GM15510 (cell line): Measurements from ENCODE around the gene XPO1.

Experiments used
- POLR2A ChIP-seq: IDR thresholded peaks from 3 replicates; pipeline ENCODE4 v1.6.1; 2011; ENCODE audit warnings: borderline replicate concordance; ENCODE audit not compliant: insufficient read length; ENCODE audit errors: extremely low read depth

Gene XPO1

DNA sequence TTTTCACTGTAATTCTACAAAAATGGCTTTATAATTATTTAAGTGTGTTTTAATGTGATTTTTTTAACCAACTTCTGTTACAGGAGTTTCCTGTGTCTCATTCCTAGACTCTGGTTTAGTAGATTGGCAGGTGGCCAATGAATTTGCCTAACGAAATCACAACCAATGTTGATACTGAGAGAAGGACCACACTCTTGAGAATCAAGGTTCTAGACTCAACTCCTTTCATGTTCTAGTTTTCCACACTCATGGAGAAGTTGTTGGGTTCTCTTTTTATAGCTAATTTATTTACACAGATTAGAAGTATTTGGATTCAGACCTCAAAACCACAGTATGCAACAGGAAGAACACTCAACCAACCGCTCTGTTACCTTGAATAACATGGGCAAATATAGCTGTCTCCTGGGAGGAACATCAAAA is 44.6 kb downstream of the XPO1 start:
- TF ChIP-seq POLR2A: no peak

DNA sequence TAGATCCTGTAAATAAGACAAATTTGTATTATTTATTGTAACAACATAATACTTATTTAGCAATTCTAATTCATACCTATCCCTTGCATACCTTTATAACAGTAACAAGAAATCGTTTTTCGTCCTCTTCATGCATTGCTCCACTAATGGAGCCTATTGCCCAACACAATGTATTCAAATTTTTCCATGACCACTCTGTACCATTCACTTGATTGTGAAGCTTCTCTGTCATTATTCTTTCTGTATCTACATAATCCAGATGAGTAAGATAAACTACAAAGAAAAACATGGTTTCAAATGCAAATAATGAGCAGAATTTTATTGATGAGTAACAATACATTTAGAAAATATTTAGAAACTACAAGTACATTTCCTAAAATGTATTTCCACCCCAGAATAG is 45.7 kb downstream of the XPO1 start:
- no peak for TF ChIP-seq POLR2A

DNA sequence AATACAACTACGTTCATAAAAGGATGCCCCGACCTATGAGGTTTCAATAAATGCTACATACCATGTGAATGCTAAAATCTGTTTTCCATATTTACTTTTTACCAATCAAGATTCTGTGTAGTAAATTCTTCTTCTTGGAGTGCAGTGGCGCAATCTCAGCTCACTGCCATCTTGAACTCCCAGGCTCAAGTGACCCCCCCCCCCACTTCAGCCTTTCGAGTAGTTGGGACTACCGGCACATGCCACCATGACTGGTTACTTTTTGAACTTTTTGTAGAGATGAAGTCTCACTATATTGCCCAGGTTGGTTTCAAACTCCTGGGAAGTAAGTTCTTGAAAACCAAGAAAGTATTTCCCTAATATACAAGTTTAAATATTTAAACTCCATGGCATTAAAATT is 52.9 kb downstream of the XPO1 start:
- TF ChIP-seq POLR2A: no peak

DNA sequence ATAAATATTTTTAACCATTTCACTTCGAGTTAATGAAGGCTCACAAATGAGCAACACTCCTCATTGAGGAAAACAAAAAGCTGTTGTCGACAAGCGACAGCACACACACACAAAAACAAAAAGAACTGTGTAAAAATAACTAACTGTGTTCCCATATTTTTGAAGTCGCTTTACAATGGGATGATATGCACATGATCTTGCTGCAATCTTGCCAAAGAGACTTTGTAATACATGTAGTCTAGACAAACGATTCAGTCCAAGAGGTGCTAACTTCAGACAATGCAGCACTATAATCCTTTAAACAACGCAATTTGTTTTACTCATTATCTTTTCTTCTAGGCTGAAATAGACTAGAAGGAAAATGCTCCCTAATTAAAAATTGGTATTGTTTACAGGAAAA is 60.1 kb downstream of the XPO1 start:
- TF ChIP-seq POLR2A: no peak

DNA sequence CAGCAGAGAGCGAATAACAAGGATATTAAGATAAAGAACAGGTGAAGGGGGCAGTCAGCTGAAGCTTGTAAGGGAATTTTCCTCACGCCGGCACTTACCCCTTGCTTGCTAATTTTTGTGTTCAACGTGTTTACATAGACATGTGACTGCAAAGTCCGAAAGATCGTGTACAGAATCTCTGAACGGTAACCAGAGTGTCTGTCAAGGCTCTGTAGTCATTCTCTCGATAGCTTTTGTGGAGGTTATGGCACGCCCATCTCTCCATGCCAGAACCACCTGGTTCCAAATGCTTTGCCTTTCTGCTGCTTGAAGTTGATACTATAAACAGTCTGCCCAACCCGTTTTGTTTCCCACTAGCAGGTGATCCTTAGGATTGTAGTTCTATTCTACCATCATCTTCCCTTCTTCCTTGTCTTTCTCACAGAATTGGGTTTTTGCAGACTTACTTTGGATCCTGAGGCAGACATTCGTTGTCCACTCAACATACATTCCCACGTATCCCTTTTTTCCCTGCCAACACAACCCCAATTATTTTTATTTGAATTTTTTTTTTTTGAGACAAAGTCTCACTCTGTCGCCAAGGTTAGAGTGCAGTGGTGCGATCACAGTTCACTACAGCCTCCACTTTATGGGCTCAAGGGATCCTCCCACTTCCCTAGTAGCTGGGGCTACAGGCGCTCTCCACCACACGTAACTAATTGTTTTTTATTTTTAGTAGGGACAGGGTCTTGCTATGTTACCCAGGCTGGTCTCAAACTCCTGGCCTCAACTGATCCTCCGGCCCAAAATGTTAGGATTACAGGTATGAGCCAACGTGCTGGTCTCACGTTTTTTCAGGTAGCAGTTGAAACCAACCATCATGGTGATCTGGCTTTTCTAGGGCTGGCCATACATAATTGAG is 66.0 kb downstream of the XPO1 start:
- TF ChIP-seq POLR2A: no peak

DNA sequence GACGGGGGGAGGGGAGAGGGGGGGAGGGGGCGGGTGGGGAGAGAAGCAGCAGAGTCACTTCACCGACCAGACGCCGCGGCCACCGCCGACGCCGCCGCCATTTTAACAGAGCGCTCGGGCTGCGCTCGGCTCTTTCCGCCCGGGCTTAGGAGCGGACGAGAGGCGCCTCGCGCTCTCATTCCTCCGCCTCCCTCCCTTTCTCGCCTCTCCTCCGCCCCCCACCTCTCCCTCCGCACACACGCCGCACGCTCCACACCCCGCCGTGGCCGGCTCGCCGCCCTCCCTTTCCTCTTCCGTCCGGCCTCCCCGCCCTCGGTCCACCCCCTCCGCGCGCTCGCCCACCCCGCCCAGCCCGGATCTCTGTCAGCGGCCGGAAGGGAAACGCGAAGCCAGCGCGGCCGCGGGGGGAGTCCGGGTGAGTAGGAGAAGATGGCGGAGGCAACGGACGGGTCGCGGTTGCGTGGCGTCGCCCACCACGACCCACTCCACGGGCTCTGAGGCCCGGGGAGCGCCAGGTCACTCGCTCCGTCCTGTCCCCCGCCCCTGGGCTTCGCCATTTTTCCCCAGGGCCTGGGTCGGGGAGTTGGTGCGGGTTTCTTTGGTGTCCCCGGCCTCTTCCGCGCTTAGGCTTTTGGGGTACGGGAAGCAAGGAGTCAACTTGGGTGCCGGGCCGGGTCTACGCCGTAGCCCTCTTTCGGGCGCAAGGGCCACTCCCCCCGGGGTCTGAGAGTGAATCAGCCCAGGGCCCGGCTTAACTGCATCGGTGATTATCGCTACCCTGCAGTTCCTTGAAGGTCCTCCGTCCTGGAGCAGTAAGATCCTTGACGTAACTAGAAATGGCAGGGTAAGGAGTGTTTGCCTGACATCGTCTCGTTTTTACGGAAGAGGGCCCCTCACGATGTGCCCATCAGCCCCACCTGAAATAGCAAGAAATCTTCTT is 66.9 kb downstream of the XPO1 start, which contains the start of gene USP34:
TSS of gene USP34 (minus strand) at position 123 of the 940 bp plus-strand sequence. CDS start 395 bp downstream, outside the sequence.
- peak; percentile 93 for TF ChIP-seq POLR2A

DNA sequence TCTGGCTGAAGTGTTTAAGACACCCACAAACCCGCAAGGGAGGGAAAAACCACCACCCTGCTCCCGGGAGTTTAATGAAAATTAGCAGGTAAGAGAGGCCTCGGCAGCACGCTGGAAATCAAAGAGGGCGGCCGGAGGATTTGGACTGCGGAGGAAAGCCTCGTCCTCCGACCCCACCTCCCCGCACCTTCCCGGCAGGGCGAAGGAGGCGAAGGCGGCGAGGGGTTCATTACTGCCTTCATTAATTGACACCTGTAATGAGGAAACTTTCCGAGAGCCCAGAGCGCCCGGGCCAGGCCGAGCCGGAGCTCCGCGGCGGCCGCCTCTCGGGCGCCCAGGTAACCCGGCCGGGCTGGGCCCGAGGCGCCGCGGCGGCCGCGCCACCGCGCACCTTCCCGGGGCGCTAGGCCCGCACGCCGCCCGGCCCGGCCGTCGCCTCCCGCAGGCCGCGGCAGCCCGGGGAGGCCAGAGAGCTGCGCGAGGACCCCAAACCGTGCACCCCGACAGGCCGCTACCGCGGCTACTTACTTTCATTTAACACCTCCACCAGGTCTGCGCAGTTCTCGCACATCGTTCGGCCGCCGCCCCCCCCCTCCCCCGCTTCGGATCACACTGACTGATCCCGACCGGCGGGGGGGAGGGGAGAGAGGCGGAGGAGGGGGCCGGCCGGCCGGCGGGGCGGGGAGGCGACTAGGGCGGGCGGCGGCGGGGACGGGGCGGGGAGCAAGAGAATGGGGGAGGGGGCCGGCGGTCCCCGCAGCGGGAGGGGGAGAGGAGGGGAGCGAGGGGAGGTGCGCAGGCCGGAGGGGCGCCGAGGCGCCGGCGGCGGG is 67.8 kb downstream of the XPO1 start:
- TF ChIP-seq POLR2A: no peak

DNA sequence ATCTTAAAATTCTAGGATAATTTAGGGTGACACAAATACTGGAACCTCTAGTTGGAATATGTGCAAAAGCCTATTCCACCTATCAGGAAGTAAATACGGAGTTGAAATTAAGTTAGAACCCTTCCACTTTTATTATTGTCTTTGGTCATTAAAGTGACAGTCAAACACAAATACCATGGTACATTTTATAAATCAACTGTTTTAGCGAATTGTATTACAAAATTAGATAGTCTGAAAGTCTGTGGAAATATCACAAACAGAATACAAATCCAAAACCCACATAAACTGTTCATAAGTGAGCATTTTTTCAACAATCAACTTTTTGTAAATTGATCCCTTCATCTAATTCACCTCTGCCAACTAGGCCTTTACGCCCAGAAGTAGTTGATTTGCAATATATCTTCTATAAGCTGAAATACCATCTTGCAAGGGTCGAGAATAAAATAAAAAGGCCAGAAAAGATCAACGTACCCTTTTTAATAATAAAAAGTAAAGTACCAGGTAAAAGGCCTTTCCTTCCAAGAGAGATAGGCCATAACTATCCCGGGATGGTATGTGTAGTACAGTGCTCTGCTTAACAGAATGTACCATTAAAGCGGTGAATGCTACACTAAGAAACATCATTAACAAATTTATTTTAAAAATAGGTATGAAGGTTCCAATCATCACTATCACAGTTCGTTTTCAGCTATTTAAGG is 68.6 kb downstream of the XPO1 start:
- no peak for TF ChIP-seq POLR2A

DNA sequence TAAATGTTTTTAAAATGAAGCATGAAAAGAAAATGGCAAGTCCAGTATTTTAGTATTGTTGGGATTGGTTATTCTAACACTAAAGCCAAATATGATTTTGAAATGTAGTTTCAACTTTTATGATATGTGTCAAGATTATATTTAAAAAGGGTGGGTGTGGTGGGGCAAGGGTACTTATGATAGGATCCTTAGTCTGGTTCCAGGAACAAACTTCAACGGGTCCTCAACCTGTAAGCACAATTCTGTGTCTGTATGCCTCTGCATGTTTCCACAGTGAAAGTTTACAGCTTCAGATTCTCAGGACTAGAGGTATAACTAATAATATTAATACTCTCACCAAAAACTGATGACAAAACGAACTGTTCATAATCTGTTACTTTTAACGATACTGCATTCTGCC is 73.1 kb downstream of the XPO1 start:
- no peak for TF ChIP-seq POLR2A

DNA sequence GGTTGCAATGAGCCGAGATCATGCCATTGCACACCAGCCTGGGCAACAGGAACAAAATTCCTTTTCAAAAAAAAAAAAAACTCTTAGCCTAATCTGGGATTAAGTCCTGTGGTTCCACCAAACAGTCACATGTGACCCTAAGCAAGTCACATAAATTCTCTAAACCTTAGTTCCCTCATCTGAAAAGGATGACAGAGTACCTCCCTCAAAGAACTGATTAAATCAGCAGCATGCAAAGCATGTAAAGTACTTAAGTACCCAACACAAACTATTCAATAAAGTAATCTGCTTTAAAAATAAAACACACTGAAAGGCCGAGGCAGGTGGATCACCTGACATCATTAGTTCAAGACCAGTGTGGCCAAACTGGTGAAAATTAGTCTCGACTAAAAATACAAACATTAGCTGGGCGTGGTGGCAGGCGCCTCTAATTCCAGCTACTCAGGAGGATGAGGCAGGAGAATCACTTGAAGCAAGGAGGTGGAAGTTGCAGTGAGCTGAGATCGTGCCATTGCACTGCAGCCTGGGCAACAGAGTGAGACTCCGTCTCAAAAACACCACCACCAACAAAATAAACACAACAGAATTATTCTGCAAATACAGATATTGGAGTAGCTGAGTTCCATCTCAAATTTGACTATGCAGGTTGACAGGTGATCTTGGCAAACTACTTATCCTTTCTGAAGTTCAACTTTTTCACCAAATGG is 74.2 kb downstream of the XPO1 start:
- TF ChIP-seq POLR2A: no peak

DNA sequence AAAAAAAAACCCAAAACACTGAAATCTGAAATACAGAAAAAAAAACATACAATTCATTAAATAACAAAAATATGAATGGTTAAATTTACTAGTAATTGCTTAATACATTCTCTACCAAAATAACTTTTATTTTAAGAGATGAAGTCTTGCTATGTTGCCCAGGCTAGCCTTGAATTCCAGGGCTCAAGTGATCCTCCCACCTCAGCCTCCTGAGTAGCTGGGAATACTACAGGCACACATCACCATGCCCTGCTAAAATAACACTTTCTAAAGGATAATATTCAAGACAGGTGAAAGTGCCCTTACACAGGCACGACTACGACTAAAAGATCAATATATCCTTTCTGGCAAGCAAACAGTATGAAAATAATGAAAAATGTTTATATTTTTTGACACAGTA is 76.8 kb downstream of the XPO1 start:
- no peak for TF ChIP-seq POLR2A

DNA sequence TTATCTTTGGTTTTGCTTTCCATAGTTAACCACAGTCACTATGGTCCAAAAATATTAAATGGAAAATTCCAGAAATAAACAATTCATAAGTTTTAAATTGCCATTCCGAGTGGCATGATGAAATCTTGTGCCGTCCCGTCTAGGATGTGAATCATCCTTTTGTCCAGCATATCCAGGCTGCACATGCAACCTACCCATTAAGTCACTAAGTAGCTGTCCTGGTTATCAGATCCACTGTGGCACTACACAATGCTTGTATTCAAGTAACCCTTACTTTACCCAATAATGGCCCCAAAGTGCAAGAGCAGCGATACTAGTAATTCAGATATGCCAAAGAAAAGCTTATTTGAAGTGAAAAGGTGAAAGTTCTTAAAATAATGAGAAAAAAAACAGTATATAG is 78.0 kb downstream of the XPO1 start:
- TF ChIP-seq POLR2A: no peak

DNA sequence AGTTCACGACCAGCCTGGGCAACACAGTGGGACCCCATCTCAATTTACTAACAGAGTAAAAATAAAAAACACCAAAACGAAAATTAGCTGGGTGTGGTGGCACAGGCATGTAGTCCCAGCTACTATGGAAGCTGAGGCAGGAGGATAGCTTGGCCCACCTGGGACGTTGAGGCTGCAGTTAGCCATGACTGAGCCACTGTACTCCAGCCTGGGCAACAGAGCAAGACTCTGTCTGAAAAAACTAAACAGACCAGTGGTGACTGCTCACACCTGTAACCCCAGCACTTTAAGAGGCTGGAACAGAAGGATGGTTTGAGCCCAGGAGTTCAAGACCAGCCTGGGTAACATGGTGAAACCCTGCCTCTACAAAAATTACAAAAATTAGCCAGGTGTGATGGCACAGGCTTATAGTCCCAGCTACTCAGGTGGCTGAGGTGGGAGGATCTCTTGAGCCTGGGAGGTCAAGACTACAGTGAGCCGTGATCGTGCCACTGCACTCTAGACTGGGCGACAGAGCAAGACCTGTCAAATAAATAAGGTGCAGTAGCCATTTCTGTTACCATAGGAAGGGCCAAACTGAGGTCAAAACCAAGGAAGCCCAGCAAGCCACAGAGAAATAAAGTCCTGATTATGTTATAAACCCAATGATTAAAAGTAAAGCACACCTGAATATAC is 81.3 kb downstream of the XPO1 start:
- TF ChIP-seq POLR2A: no peak
